M059J (cell line): ENCODE data around the gene SRGAP3. TPM values are rescaled to one million over a fixed set of nuclear protein-coding genes. Genes with fewer than 3 reads are reported as not detected.

Source experiments
- DNase-seq: peaks from one replicate; pipeline ENCODE4 v3.0.0-alpha.2; 2012; ENCODE audit warnings: low read depth
- total RNA-seq: library from RNA; depleted of rRNA; stranded (reverse); fragments of >200 nt; shearing (Covaris generic); gene quantifications from 2 replicates; pipeline ENCODE4 v1.2.3, GENCODE V29; 2014

SRGAP3 gene
- total RNA-seq, 1 experiment from 2014 or later: 2.6 TPM

- DNase-seq: no peak
Measured at GRCh38 chr3:9047452-9048346, 201.7 kb downstream of the SRGAP3 start.

DNA sequence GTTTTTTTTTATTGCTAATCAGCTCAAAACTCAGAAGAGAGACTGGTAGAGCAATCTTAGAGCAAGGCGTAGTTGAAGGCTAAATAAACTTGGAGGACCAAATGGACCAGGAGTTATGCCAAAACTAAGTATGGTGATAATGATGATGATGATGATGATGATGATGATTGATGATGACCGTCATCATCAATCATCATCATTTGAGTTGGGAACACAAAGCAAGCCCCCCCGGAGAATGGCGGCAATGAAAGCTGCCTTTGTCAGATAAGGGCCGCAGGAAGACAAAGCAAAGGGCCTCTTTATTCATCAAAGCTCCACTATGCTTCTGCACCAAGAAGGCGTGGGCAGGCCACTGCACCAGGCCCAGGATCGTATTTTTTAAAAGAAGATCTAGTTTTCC, 204.1 kb downstream of the SRGAP3 start:
- no peak for DNase-seq

DNA sequence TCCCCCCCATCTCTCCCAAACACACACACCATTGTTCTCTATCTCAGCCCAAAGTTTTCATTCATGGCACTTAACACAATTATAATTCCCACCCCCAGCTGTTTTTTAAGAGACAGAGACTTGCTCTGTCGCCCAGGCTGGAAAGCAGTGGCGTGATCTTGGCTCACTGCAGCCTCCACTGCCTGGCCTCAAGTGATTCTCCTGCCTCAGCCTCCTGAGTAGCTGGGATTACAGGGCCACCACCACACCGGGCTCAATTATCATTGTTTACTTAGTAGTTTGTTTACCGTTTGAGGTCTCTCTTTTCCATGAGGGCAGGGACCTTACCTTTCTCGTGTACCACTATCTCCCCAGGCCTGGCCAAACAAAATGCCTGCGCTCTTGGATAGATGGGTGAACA, 206.4 kb downstream of the SRGAP3 start:
- DNase-seq: no peak

DNA sequence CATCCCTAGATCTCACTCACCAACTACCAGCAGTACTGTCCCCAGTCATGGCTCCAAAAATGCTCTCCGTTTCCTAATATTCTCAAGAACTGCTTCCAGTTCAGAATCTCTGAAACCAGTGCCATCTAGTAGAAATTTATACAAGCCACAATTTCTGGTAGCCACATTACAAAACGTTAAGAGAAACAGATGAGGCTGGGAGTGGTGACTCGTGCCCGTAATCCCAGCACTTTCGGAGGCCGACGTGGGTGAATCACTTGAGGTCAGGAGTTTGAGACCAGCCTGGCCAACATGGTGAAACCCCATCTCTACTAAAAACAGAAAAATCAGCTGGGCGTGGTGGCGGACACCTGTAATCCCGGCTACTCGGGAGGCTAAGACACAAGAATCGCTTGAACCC, 207.8 kb downstream of the SRGAP3 start:
- peak; percentile 40 for DNase-seq

DNA sequence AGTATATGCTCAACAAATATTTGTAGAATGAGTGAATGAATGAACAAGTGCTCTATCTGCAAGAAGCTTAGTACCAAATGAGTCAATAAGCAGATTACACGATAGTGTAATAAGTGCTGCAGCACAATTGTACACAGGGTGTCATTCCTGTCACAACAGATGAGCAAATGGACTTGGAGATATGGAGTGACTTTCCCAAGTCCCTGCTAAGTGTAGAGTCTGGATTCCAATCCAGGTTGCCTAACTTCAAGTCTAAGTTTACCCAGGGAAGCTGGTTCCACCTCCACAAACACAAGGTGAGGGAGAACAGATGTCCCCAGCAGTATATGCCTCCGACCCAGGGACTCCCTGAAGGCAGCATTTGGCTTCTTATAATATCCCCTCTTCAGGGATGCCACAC, 208.4 kb downstream of the SRGAP3 start:
- DNase-seq: no peak

GRCh38 chr3:9037144-9037711, 212.2 kb downstream of the SRGAP3 start:
- DNase-seq: no peak

- DNase-seq: no peak
Measured at GRCh38 chr3:9036404-9037131, 212.9 kb downstream of the SRGAP3 start.

DNA sequence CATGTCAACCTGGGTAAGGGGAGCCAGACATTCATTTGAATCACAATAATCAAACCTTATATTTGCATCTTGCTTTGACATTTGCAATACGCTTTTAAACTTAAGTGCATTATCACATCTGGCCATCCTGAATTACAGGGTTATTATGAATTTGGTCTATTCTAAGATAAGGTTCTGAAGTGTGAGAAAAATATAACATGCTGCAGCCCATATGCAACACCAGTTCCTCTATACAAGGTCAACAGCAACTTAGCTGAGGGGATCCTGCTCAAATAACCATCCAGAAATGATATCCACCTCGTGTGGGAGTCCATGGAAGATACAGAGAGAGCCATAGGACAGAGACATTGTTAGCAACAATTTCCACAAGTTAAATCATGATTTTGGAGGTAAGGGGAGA, 213.5 kb downstream of the SRGAP3 start:
- no peak for DNase-seq

DNA sequence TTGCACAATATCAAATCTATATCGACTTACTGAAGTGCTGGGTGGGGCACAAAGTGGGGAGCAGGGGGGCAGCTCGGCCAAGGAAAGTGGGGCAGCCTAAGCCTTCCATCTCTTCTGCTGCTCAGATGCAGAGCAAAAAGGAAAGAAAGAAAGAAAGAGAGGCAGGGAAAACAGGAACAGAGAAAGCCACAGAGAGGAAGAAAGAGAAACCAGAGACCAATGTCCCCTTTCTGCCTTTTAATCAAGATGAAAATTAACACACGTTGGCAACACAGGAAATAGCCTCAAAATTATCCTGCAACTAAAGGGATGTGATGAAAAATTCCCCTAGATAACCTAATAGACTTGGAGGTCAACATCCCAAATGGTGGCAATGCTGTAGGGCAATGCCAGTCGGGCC, 214.0 kb downstream of the SRGAP3 start:
- no peak for DNase-seq

GRCh38 chr3:9033867-9034266, 215.6 kb downstream of the SRGAP3 start:
- peak; percentile 3 for DNase-seq

DNA sequence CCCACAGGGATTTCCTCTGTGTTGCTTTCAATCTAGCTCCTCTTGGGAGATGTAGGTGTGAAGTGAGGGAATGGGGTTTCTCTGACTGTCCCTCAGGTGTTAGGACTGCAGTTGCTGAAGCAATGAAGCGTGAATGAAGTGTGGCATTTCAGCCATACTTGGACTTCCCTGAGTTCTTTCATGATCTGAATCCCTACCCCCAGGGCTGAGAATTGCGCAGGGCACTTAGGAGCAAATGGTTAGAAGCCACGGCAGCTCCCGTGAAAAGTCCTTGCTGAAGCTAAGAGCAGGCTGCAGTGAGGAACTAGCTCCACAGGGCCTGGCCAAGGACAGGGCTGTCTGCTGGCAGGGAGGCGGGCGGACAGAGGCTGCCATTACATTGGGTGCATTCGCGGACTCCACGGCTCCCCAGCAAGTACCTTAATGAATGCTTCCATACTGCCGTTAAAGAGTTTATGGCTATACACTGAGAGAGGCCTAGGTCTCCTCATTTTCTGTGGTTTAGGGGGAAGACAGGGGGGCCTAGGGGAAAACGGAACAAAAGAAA, 217.1 kb downstream of the SRGAP3 start:
- DNase-seq: peak; percentile 6

GRCh38 chr3:9030034-9030433, 219.4 kb downstream of the SRGAP3 start:
- no peak for DNase-seq

GRCh38 chr3:9028134-9028533, 221.3 kb downstream of the SRGAP3 start:
- DNase-seq: peak; percentile 71

DNA sequence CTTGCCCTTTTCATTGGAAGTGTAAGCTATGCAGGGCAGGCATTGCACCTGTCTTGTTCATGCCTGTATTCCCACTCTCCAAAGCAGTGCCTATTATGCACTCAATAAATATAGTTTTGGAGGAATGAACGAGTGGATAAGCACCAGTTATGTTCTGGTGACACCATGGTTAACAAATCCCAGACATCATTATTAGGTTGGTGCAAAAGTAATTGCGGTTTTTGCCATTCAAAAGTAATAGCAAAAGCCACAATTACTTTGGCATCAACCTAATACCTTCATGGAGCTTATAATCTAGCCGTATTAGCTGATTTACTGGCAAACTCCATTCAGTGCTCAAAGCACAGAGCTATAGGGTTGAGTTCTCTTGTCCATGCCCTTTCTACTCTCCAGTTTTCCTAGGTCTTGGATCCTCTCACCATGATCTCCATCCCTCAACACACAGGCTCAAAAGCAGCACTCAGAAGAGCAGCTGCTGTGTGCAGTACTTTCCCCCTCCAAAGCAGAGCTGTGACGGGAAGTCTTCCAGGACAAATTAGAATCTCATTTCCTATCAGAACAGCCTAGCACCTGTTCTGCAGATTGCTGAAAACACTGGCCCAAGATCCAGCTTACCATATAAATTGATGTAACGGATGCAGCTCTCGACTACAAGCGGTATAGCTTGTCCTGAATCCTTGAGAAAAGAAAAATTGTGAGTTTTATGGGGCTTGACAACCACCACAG, 223.0 kb downstream of the SRGAP3 start:
- DNase-seq: no peak

DNA sequence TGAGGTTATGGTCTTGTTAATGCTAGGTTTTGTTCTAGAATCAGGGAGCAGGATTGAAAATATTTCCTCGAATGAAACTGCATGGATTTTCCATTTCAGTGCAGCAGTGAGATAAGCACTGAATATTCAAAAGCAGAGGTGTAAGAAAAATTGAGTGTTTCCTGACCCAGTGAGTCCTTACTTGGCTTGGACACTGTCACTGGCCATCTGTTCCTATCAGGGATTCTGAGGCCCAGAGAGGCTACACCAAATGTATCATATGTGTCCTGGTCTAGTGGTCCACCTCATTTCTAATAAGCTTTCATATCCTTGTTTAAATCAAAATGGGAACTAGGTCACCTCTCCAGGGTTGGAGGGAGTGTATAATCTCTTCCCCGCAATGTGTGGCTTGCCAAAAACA, 225.1 kb downstream of the SRGAP3 start:
- DNase-seq: no peak

GRCh38 chr3:9023226-9023590, 226.2 kb downstream of the SRGAP3 start:
- no peak for DNase-seq

- no peak for DNase-seq
Measured at GRCh38 chr3:9022305-9023225, 226.9 kb downstream of the SRGAP3 start.

DNA sequence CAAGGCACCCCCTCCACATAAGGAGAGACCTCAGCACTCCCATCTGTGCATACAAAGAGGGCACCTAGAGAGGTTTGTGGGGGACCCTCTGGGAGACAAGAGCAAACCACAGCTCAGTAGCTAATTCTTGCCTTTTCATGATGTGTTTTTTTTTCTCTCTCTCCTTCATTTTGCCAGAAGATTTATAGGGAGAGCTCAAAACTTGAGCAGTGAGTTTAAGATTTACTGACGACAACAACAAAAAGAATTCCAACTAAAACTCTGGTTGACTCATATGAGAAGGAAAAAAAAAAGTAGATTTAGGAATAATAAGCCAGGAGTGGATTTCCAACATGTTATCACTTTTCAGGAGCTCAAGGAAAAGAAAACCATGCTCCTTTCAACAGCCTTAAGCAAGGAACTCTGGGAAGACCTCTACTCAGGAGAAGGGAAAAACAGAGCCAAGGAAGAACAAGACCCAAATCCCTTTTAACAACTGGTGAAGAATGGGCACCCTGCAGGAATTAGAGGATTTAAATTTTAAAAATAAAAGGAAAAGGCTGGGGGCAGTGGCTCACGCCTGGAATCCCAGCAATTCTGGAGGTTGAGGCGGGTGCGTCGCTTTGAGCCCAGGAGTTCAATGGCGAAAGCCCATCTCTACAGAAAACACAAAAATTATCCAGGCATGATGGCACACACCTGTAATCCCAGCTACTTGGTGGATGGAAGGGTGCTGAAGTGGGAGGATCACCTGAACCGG, 228.0 kb downstream of the SRGAP3 start:
- no peak for DNase-seq

DNA sequence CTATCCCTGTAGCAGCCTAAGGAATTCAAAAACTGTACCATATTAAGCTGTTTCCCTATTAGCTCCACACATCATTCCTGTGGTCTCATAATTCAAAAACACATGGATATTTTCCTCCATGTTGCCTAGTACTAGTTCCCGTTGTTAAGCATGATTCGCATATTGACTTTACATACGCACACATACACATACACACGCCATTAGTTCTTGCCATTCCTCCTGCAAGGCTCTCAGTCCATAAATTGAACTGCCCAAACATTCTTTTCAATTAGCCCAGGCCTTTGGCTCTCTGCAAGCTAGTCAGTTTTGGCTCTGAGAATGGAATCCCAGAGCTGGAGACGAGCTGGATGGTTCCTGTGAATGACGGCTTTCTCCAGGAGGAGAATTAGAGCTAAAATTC, 229.0 kb downstream of the SRGAP3 start:
- DNase-seq: no peak
